Measurements from ENCODE around the gene CHCHD3. TPM values are rescaled to one million over a fixed set of nuclear protein-coding genes. Genes with fewer than 3 reads are reported as not detected.

Gene CHCHD3
- polyA plus RNA-seq, 2 of the 4 experiments (the other 2 are of a cell fraction) = 96.7 to 139 TPM

- TF ChIP-seq NPAS2 (CRISPR knock-in tag; IDR thresholded peaks at IDR 0.05; ENCODE audit: borderline replicate concordance) (no peak), TFCP2L1 (CRISPR knock-in tag; IDR thresholded peaks at IDR 0.05) (no peak), NFE2L2 (conservative IDR thresholded peaks at IDR 0.05; ENCODE audit: low read length) (no peak), REST (IDR thresholded peaks at IDR 0.05) (no peak)
Observed at GRCh38 chr7:132858251-132858650, 223.6 kb downstream of the CHCHD3 start (continued).

DNA sequence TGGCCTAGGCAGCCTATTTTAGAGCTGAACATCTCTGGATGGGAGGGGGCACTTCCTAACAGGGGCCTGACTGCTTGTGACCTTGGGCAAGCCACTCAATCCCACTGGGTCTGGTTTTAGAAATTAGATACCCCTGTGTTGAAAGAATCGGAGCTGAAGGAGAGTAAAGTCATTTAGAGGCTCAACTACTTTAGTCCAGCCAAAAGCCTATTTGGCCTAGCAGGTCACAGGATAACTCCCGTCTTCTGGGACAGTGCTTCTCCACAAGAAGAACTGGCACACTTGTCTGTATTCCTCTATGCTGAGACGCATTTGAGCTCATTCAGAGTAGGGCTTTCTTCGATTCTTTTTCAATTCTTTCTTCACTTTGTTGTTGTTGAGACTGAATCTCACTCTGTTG lies 224.2 kb downstream of the CHCHD3 start:
- no peak for FAIRE-seq
- ChIA-PET POLR2A (no interaction called here), CTCF (interaction anchor here (0.5 to 1.3 kb wide), 4 partner anchors 9 to 63 kb away, joined by 3 to 5 read pairs (median 4); no protein-coding TSS in a partner anchor)
- 93% methylated on average over 4 of the region's 4 CpGs for WGBS (ENCODE audit: missing lambda C conversion rate)
- no peak for DNase-seq (ENCODE audit: low read depth in 1 of 2, low spot score in 1 of 2)
- no peaks in the 10 kb centered on the region for H3K4me1 ChIP-seq
- no peaks in the 10 kb centered on the region for H3K9me3 ChIP-seq
- no peak overlapping the region for H3K27ac ChIP-seq
- TF ChIP-seq NFE2L2 (conservative IDR thresholded peaks at IDR 0.05; ENCODE audit: low read length) (no peak), TFCP2L1 (CRISPR knock-in tag; IDR thresholded peaks at IDR 0.05) (no peak), HDAC2 (IDR thresholded peaks at IDR 0.05) (no peak)
- no peak overlapping the region for H3K4me2 ChIP-seq
- ATAC-seq = no peak
- H3K4me3 ChIP-seq = no peak overlapping the region

DNA sequence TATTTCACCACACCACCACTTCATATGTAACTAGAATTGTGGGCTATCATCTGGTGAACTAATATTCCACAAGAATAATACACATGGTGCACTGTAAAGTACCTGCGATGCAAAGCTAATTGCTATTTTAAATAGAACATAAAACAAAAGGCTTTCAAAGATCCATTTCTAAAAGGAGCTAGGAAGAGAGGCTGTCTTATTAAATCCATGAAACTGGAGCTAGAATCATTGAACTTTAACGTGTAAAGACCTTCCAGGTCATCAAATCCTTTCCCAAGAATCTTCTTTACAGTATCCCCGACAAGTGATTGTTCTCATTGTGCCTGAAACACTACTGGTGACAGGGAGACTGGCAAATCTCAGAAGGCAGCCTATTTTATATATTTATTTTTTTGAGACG lies 224.9 kb downstream of the CHCHD3 start:
- FAIRE-seq = no peak
- 91% methylated on average over 4 of the region's 4 CpGs for WGBS (ENCODE audit: missing lambda C conversion rate)
- ATAC-seq = no peak
- DNase-seq (ENCODE audit: low read depth in 1 of 2, low spot score in 1 of 2) = no peak
- Histone ChIP-seq H3K4me2 (no peak overlapping the region), H3K9me3 (no peaks in the 10 kb centered on the region), H3K4me3 (no peak overlapping the region), H3K4me1 (no peaks in the 10 kb centered on the region), H3K27ac (no peak overlapping the region)
- ChIA-PET CTCF (interaction anchor here (0.9 to 1.3 kb wide), 2 partner anchors 9 to 15 kb away, joined by 3 read pairs; no protein-coding TSS in a partner anchor), POLR2A (no interaction called here)
- TF ChIP-seq HOXB13 (CRISPR knock-in tag; IDR thresholded peaks at IDR 0.05; ENCODE audit: low read depth) (no peak), ZC3H11A (IDR thresholded peaks at IDR 0.05) (no peak), FOSB (CRISPR knock-in tag; IDR thresholded peaks at IDR 0.05) (no peak), MAX (IDR thresholded peaks at IDR 0.05) (no peak)

GRCh38 chr7:132856416-132856815 lies 225.5 kb downstream of the CHCHD3 start:
- CTCF ChIA-PET = no interaction called here
- 72% methylated on average over 5 of the region's 5 CpGs for WGBS (ENCODE audit: missing lambda C conversion rate)
- no peak for FAIRE-seq

More at GRCh38 chr7:132856416-132856815, 225.5 kb downstream of the CHCHD3 start:
- Histone ChIP-seq H3K27ac (no peak overlapping the region), H3K4me2 (no peak overlapping the region), H3K9me3 (no peaks in the 10 kb centered on the region), H3K4me1 (no peaks in the 10 kb centered on the region), H3K4me3 (no peak overlapping the region)
- no peak for ATAC-seq
- DNase-seq (ENCODE audit: low read depth in 1 of 2, low spot score in 1 of 2) = no peak
- POLR2A ChIA-PET = no interaction called here
- TF ChIP-seq, protein P1, sequence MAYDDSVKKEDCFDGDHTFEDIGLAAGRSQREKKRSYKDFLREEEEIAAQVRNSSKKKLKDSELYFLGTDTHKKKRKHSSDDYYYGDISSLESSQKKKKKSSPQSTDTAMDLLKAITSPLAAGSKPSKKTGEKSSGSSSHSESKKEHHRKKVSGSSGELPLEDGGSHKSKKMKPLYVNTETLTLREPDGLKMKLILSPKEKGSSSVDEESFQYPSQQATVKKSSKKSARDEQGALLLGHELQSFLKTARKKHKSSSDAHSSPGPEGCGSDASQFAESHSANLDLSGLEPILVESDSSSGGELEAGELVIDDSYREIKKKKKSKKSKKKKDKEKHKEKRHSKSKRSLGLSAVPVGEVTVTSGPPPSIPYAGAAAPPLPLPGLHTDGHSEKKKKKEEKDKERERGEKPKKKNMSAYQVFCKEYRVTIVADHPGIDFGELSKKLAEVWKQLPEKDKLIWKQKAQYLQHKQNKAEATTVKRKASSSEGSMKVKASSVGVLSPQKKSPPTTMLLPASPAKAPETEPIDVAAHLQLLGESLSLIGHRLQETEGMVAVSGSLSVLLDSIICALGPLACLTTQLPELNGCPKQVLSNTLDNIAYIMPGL (CRISPR knock-in tag; IDR thresholded peaks at IDR 0.05; ENCODE audit: borderline replicate concordance) = no peak
- TF ChIP-seq RARB (CRISPR knock-in tag; IDR thresholded peaks at IDR 0.05) = no peak
- TF ChIP-seq FOSB (CRISPR knock-in tag; IDR thresholded peaks at IDR 0.05) = no peak
- TF ChIP-seq TP53 (CRISPR knock-in tag; IDR thresholded peaks at IDR 0.05) = no peak
- no peak for TF ChIP-seq FOXS1 (CRISPR knock-in tag; IDR thresholded peaks at IDR 0.05)
- TF ChIP-seq SMC3 (IDR thresholded peaks at IDR 0.05) = no peak
- no peak for TF ChIP-seq JUN (IDR thresholded peaks at IDR 0.05)
- TF ChIP-seq, protein P2, sequence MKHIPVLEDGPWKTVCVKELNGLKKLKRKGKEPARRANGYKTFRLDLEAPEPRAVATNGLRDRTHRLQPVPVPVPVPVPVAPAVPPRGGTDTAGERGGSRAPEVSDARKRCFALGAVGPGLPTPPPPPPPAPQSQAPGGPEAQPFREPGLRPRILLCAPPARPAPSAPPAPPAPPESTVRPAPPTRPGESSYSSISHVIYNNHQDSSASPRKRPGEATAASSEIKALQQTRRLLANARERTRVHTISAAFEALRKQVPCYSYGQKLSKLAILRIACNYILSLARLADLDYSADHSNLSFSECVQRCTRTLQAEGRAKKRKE (CRISPR knock-in tag; IDR thresholded peaks at IDR 0.05; ENCODE audit: low read depth) = no peak
- no peak for TF ChIP-seq RAD21 (conservative IDR thresholded peaks at IDR 0.05 in 1 of 2, IDR thresholded peaks at IDR 0.05 in 1 of 2)
- TF ChIP-seq CHD4 (IDR thresholded peaks at IDR 0.05; ENCODE audit: borderline replicate concordance) = no peak
- no peak for TF ChIP-seq HOXA7 (CRISPR knock-in tag; IDR thresholded peaks at IDR 0.05)
- TF ChIP-seq HOXB13 (CRISPR knock-in tag; IDR thresholded peaks at IDR 0.05; ENCODE audit: low read depth) = no peak
- TF ChIP-seq HOXB5 (CRISPR knock-in tag; IDR thresholded peaks at IDR 0.05) = no peak
- no peak for TF ChIP-seq RFX5 (IDR thresholded peaks at IDR 0.05)
- no peak for TF ChIP-seq TFCP2L1 (CRISPR knock-in tag; IDR thresholded peaks at IDR 0.05)
- TF ChIP-seq ZFP36 (IDR thresholded peaks at IDR 0.05; ENCODE audit: borderline replicate concordance, partially characterized antibody) = no peak
- no peak for TF ChIP-seq BHLHE40 (IDR thresholded peaks at IDR 0.05; ENCODE audit: low read depth, low read length)
